Endothelial cell of umbilical vein (primary cell): ENCODE results near the gene GPLD1.

Experiments
- CTCF ChIP-seq, 2 donors: IDR thresholded peaks; 1 replicate in 1 of 2; 2 replicates in 1 of 2; pipeline ENCODE4 v1.5.1; 2011; ENCODE audit warnings: low read length in 2 of 2, mild to moderate bottlenecking in 2 of 2, moderate library complexity in 2 of 2, control low read depth in 1 of 2, inconsistent platforms in 1 of 2, low read depth in 1 of 2; ENCODE audit not compliant: insufficient read depth in 1 of 2; ENCODE audit errors: extremely low read depth in 1 of 2
- EZH2 ChIP-seq: IDR thresholded peaks from 2 replicates; pipeline ENCODE4 v1.6.1; 2012; ENCODE audit warnings: borderline replicate concordance, low read depth, mild to moderate bottlenecking, moderate library complexity, low read length, inconsistent platforms; ENCODE audit not compliant: severe bottlenecking
- FOS ChIP-seq: IDR thresholded peaks from 2 replicates; pipeline ENCODE4 v1.6.1; 2011; ENCODE audit warnings: mild to moderate bottlenecking, low read length, moderate library complexity, borderline replicate concordance; ENCODE audit not compliant: insufficient read depth
- JUN ChIP-seq: IDR thresholded peaks from 2 replicates; pipeline ENCODE4 v1.6.1; 2011; ENCODE audit warnings: borderline replicate concordance, low read depth; ENCODE audit not compliant: insufficient read length, insufficient read depth
- MAX ChIP-seq: IDR thresholded peaks from 2 replicates; pipeline ENCODE4 v1.6.1; 2011; ENCODE audit not compliant: insufficient read depth, insufficient read length
- MYC ChIP-seq: IDR thresholded peaks from one replicate; pipeline ENCODE4 v1.6.1; 2011; ENCODE audit warnings: mild to moderate bottlenecking, low read depth, low read length
- POLR2A ChIP-seq: IDR thresholded peaks from 2 replicates; pipeline ENCODE4 v1.6.1; 2012; ENCODE audit warnings: low read depth, mild to moderate bottlenecking, control low read depth, low read length
- POLR2AphosphoS5 ChIP-seq: IDR thresholded peaks from 2 replicates; pipeline ENCODE4 v1.6.1; 2012; ENCODE audit warnings: low read depth, mild to moderate bottlenecking, control low read depth, low read length, moderate library complexity; ENCODE audit not compliant: insufficient read depth

- TF ChIP-seq CTCF (IDR thresholded peaks at IDR 0.05; ENCODE audit: extremely low read depth in 1 of 2, insufficient read depth in 1 of 2, low read depth in 1 of 2, low read length in 2 of 2) (no peak), POLR2A (no peak), EZH2 (no peak), POLR2AphosphoS5 (no peak), MAX (no peak), MYC (no peak), JUN (no peak), FOS (no peak)
Measured at GRCh38 chr6:24432611-24433010, 56.8 kb downstream of the GPLD1 start.
